ENCODE measurements around the gene CXADR. TPM values are rescaled to one million over a fixed set of nuclear protein-coding genes. Genes with fewer than 3 reads are reported as not detected.
A peak's percentile ranks its signal among the peaks of the same experiment; 100 is the strongest.

Gene CXADR
- total RNA-seq (2022) (7.9 TPM in 2 replicates), Bru-seq, nascent RNA (percentile 50 among the genes with signal in this experiment), BruChase-seq, experiment 1, labeled RNA remaining after a 6-hour chase (percentile 64 among the genes with signal in this experiment), BruChase-seq, experiment 2, labeled RNA remaining after a 2-hour chase (percentile 50 among the genes with signal in this experiment)
- long read RNA-seq, full-length matches to known transcripts: 49 of 51 reads
- long read RNA-seq, partial matches to known transcripts: 0 of 51 reads
- long read RNA-seq, other reads (novel, unspliced or antisense): 2 of 51 reads

DNA sequence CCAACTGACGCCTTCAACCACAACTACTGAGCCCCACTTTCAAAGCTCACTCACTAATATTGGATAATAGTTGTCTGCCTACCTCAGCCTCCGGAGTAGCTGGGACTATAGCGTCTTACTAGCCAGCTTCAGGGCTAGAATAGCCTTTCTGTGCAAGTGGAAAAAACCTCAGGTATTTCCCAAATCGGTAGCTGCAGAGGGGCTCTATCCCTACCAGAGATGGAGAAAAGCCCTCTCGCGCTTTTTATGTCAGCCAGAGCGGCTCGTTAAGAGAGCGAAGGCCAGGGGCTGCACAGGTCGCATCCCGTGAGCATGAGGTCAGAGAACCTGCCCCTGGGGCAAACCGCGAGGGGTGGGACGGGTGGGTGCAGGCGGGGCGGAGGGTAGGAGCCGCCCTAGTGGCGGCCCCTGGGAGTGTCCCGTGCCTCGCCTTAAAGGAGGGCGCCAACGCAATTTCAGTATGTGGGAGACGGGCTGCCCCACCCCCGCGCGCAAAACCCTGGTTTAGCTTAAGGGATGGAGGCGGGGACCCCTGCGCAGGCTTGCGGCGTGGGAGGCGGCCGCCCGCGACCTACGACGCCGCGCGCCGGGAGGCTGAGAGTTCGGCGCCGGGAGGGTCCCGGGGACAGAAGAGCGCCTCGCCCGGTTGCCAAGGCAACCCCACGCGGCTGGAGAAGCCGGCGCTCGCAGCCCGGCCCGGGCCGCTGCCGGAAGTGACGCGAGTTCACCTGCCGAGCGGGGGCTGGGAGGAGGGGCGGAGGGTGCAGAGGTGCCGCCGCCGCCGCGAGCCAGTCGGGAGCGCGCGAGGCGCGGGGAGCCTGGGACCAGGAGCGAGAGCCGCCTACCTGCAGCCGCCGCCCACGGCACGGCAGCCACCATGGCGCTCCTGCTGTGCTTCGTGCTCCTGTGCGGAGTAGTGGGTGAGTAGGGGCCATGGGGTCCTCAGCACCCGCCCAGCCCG, at the start of gene CXADR:
CXADR (plus strand) TSS at position 791 of the 961 bp plus-strand sequence; CDS start at position 878, 87 bp downstream.
- CTCF ChIA-PET: interaction anchor here (0.6 to 3.6 kb wide), 15 partner anchors 11 to 126 kb away, joined by 3 to 16 read pairs (median 4); no protein-coding TSS in a partner anchor
- Mint-ChIP-seq H3K36me3 (ENCODE audit: insufficient read depth, unreplicated experiment) (no peaks in the 10 kb centered on the region), H3K4me1 (ENCODE audit: insufficient read depth, unreplicated experiment) (peaks cover 18% of the 10 kb centered on the region), H3K9me3 (ENCODE audit: unreplicated experiment) (no peaks in the 10 kb centered on the region), H3K27me3 (ENCODE audit: insufficient read depth, unreplicated experiment) (no peaks in the 10 kb centered on the region), H3K4me3 (ENCODE audit: unreplicated experiment) (peak within 1 kb of the TSS; percentile 77), H3K27ac (ENCODE audit: low read depth, unreplicated experiment) (peak within 1 kb of the TSS; percentile 81)
- intact Hi-C loops (cut with micrococcal nuclease): loop anchor here (1.0 to 10.0 kb wide), 3 partner anchors 58 to 125 kb away; no protein-coding TSS in a partner anchor
- TF ChIP-seq, protein P1, sequence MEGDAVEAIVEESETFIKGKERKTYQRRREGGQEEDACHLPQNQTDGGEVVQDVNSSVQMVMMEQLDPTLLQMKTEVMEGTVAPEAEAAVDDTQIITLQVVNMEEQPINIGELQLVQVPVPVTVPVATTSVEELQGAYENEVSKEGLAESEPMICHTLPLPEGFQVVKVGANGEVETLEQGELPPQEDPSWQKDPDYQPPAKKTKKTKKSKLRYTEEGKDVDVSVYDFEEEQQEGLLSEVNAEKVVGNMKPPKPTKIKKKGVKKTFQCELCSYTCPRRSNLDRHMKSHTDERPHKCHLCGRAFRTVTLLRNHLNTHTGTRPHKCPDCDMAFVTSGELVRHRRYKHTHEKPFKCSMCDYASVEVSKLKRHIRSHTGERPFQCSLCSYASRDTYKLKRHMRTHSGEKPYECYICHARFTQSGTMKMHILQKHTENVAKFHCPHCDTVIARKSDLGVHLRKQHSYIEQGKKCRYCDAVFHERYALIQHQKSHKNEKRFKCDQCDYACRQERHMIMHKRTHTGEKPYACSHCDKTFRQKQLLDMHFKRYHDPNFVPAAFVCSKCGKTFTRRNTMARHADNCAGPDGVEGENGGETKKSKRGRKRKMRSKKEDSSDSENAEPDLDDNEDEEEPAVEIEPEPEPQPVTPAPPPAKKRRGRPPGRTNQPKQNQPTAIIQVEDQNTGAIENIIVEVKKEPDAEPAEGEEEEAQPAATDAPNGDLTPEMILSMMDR (IDR thresholded peaks at IDR 0.05; ENCODE audit: unreplicated experiment): peak; percentile 71
- POLR2A ChIA-PET: interaction anchor here (0.7 to 3.4 kb wide), 25 partner anchors 10 to 126 kb away, joined by 3 to 20 read pairs (median 4); no protein-coding TSS in a partner anchor
- peak; percentile 85 for DNase-seq (ENCODE audit: unreplicated experiment)
- BruUV-seq (replicated peaks): no TSS peak

DNA sequence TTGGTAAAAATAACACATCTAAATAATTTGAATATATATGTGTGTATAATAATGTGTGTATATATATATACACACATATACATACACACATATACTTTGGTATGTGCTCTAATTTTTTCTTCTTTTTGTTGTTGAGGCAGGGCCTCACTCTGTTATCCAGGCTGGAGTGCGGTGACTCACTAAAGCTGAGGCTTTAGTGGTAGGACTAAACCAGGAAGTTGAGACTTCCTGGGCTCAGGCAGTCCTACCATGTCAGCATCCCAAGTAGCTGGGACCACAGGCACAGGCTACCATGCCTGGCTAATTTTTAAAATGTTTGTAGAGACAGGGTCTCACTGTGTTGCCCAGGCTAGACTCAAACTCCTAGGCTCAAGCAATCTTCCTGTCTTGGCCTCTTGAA, 46.7 kb upstream of the CXADR start:
- Mint-ChIP-seq H3K4me1 (ENCODE audit: insufficient read depth, unreplicated experiment) (peaks cover 13% of the 10 kb centered on the region), H3K27ac (ENCODE audit: low read depth, unreplicated experiment) (peak overlapping the region; percentile 39)
- intact Hi-C loops (cut with micrococcal nuclease): no loop called here

DNA sequence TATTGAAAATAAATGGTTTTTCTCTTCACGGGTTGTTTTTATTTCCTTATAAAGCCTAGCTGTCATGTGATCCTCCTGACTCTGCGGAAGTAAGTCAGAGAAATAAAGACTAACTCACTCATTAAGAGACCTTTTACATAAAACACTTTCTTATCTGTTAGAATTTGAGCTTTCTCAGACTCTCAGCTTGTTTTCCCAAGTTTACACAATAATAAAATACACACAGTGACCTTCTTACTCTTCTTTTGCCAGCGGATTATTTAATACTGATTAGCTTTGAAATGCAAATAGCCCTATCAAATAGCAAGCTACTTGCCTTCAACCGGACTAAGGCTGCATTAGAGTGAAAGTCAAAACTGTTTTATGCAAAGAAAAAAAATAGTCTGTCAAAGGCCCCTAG, 45.5 kb upstream of the CXADR start:
- no peak overlapping the region for H3K27ac Mint-ChIP-seq (ENCODE audit: low read depth, unreplicated experiment)
- intact Hi-C loops (cut with micrococcal nuclease): no loop called here
- H3K4me3 Mint-ChIP-seq (ENCODE audit: unreplicated experiment): no peak overlapping the region
- ChIA-PET POLR2A (interaction anchor here (1.5 kb wide), 1 partner anchor 26 kb away, joined by 4 read pairs; no protein-coding TSS in a partner anchor), CTCF (interaction anchor here (0.6 to 1.4 kb wide), 2 partner anchors 8 to 20 kb away, joined by 3 to 4 read pairs; no protein-coding TSS in a partner anchor)
- H3K36me3 Mint-ChIP-seq (ENCODE audit: insufficient read depth, unreplicated experiment): no peaks in the 10 kb centered on the region
- TF ChIP-seq, protein P1 (IDR thresholded peaks at IDR 0.05; ENCODE audit: unreplicated experiment): no peak
- no TSS peak for BruUV-seq (replicated peaks)
- H3K9me3 Mint-ChIP-seq (ENCODE audit: unreplicated experiment): no peaks in the 10 kb centered on the region
- H3K27me3 Mint-ChIP-seq (ENCODE audit: insufficient read depth, unreplicated experiment): no peaks in the 10 kb centered on the region
- no peak for DNase-seq (ENCODE audit: unreplicated experiment)
- peaks cover 9% of the 10 kb centered on the region for H3K4me1 Mint-ChIP-seq (ENCODE audit: insufficient read depth, unreplicated experiment)

More for the DNA sequence above, 46.7 kb upstream of the CXADR start:
- H3K36me3 Mint-ChIP-seq (ENCODE audit: insufficient read depth, unreplicated experiment): no peaks in the 10 kb centered on the region
- BruUV-seq (replicated peaks): no TSS peak
- ChIA-PET CTCF (interaction anchor here (0.7 kb wide), 1 partner anchor 56 kb away, joined by 3 read pairs; no protein-coding TSS in a partner anchor), POLR2A (interaction anchor here (0.6 kb wide), 1 partner anchor 1663 kb away, joined by 3 read pairs; no protein-coding TSS in a partner anchor)
- DNase-seq (ENCODE audit: unreplicated experiment): peak; percentile 37
- no peaks in the 10 kb centered on the region for H3K9me3 Mint-ChIP-seq (ENCODE audit: unreplicated experiment)
- H3K27me3 Mint-ChIP-seq (ENCODE audit: insufficient read depth, unreplicated experiment): no peaks in the 10 kb centered on the region
- TF ChIP-seq, protein P1 (IDR thresholded peaks at IDR 0.05; ENCODE audit: unreplicated experiment): no peak
- no peak overlapping the region for H3K4me3 Mint-ChIP-seq (ENCODE audit: unreplicated experiment)

Data from MCF 10A (cell line).